Stimulated activated CD4-positive, alpha-beta T cell treated with anti-CD3 and anti-CD28 coated beads, TNF-alpha, amount 100 ng/mL, for 4 hours (primary cell): ENCODE measurements around the gene BABAM2.
"Not testable (repeated sequence)": the region's sequence is repeated elsewhere in the genome, so short reads cannot be mapped to it uniquely, and the experiment has no call there.

Source experiments
- DNase-seq, 3 experiments: peaks; one replicate each; pipeline ENCODE4 v3.0.0-alpha.2; 2020; ENCODE audit warnings: low read depth in 3 of 3

Gene BABAM2

DNA sequence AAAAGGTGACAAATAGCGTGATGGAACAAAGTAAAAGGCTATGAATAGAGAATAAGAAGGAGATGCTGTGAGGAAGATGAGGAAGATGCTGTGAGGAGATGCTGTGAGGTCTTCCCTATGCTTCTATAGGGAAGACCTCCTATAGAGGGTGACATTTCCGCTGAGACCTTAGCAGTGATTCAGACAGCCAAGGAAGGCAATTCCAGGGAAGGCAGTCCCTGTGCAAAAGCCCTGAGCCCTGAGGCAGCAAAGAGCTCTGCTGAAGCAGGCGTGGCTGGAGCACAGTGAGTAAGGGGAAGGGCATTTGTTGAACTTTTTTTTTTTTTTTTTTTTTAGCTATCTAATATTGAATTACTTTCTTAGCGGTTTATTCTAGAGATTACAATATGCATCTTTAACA lies 359.5 kb downstream of the BABAM2 start:
- DNase-seq, result no peak

- DNase-seq, result no peak
Measured at GRCh38 chr2:28251337-28251736, 360.8 kb downstream of the BABAM2 start.

DNA sequence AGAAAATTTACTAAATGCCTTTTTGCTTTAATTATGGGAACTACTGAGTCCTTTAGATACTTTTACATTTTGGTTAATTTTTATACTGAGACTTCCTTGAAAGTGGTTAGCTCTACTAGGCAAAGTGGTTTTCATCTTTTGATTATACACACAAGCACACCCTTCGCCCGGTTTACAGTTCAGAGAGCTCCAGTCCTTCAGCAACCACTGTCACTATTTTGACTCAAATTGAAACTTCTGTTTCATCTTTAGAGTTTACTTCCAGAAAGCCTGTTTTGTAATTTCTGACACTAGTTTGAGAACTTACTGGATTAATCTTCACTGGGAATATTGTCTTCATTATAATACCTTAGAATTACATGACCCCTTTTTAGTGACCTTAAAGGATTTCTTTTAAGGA lies 361.8 kb downstream of the BABAM2 start:
- no peak for DNase-seq

GRCh38 chr2:28253543-28253942 lies 363.0 kb downstream of the BABAM2 start:
- DNase-seq, result no peak

GRCh38 chr2:28255231-28255630 lies 364.7 kb downstream of the BABAM2 start:
- DNase-seq, result not testable (repeated sequence)

DNA sequence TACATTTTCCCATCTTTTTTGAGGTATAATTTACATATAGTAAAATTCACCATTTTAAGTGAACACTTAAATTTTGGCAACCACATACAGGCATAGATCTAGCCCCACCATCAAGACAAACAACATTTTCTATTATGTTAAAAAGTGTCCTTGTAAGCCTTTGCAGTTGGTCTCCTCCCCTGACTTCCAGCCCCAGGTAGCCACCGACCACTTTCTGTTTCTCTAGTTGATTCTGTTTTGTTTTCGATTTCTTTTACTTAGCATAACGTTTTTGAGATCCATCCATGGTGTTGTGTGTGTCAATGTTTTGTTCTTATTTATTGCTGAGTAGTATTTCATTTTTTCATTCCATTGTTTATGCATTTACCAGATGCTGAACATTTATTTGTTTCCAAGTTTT lies 366.7 kb downstream of the BABAM2 start:
- DNase-seq, result no peak

- DNase-seq, result not testable (repeated sequence)
Measured at GRCh38 chr2:28259226-28259625, 368.7 kb downstream of the BABAM2 start.

- no peak for DNase-seq
Measured at GRCh38 chr2:28263690-28264089, 373.2 kb downstream of the BABAM2 start.

DNA sequence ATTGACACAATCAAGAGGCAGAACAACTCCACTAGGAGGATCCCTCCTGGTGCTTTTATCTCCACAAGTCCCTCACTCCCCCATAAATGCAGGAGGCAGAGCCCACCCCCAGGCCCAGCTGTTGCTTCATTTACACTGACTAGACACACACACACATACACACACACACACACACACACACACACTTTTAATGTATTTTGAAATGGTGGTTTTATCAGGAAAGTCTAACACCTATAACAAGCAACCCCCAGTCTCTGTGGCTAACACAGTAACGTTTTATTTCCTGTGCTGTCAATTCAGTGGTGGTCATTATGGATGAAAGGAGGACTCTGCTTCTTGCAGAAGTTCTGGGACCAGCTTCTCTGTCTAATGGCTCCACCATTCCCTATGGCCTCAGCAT lies 376.8 kb downstream of the BABAM2 start:
- no peak for DNase-seq

- DNase-seq, result no peak
Measured at GRCh38 chr2:28268386-28268785, 377.9 kb downstream of the BABAM2 start.

DNA sequence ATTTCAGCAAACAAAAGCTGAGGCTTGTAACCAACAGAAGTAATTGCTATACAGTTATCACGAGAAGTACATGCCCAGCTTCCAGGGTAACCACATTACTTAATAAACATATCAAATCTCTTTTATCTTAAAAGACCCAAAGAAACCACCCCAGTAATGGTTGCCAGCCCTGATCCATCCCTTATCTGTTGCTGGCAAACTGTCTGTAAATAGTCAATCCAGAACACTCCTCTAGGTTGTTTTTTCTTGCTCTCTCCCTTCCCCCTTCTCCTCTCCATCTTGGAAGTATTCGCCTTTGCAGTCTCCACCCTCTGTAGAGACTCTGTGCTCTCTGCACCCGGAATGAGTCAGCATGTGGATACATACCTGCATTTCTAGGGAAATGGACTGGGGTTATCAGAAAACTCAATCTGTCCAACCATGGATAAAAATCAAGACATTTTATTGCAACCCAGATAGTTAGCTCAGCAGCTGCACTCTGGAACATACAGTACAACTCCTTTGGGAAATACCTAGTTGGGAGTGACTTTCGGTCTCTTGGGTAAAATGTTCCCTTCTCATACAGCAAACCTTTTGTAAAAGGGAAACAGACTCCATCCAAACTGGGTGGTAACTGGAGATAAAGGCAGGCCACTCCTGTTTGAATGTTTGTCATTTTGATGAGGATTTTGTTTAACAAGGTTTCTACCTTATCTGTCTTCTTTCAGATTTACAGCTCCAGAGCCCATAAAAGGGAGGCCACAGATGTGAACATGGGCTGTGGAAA lies 378.7 kb downstream of the BABAM2 start:
- DNase-seq, result no peak

- DNase-seq, result no peak
Measured at GRCh38 chr2:28270456-28271152, 380.1 kb downstream of the BABAM2 start.

DNA sequence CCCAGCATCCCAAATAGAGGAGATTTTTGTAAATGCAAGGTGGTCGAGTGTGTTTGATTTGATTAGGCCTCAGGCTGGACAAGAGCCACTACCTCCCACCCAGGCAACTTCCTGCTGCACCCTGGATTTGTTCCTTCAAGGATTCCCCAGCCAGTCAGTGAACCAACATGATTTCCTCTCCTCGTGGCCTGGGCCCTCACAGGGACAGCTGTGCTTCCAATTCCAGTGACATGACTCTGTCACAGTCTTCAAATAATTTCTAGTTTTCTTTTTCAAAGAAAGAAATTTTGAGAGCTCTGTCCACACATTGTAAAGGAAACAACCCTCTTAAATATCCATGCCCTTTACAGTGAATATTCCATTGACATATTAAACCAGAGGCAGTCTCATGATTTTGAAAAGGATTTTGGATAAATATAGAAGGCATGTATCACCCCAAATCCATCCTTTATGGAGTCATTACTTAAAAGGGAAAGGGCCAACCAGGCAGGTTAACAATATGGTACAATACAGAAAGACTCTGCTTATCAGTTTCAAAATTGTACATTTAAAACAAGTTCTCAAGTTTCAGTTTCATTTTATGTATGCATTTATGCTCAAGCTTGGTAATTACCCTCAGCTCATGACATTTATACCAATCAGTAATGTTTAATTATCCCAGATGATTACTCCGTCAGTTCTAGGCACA lies 380.8 kb downstream of the BABAM2 start:
- no peak for DNase-seq

DNA sequence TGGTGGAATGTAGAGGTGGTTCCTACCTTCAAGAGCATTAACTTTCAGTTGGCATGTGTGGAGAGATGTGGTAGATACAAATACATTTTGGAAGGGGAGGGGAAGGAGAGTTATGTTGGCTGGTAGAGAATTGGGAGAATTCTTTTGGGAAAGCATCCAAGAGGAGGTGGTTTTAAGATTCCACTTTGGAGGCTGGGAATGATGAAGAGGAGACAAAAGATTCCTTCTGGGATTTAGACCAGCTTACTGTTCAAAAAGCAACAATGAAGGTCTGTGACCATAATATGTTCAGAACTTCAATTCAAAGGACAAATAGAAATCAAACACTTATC lies 381.4 kb downstream of the BABAM2 start:
- DNase-seq, result no peak

DNA sequence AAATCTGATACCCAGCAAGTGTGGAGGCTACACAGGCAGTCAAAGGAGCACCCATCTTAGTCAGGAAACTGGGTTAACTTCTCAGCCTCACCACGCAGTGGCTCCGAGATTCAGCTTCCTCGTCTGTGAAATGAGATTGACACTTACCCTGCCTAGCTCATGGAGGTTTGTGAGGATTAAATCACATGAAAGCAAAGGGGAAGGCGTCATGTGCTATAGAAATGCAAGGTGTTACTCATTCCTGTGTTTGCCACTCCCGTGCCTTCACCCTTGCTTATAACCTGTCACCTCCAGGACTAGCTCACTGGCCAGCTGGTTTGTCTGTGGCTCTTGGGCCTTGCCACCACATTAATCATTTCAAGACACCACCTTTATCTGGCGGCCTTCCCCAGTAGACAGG lies 383.2 kb downstream of the BABAM2 start:
- DNase-seq, result no peak

DNA sequence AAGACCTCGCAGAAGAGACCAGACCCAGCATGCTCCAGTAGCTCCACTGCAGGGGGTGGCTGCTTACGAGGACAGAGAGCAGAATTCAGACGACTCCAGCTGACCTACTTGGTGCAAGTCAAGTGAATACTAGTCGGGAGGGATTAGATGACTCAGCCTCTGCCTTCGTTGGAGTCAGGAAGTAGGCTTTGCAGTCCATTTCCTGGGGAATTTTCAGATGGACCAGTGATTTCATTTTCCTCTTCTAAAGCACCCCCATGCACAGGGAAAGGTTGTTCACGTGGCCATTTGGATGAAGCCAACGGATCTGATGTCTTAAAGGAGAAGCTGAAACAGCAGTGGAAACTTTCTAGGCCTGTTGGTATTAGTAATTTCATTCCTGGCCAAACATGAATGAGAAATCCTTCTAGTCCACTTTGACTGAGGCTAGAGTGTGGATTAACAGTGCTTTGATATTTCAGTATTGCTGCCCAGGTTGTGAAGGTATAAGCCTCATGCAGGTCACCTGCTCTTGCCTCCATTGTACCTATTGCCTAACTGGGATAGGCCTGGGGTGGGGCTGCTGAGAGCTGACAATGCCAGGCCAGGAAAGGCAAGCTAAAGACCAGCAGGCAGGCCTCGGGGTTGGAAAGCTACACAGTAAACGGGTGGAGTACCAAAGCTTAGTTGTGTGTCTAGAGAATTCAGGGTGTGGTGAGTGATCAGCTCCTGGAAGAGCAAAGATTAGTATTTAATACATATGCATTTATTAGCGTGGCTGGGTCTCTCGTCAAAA lies 384.6 kb downstream of the BABAM2 start:
- DNase-seq, result no peak

- peak in 1 of 3 experiments; percentile 13 for DNase-seq
Measured at GRCh38 chr2:28276076-28276618, 385.6 kb downstream of the BABAM2 start.

- DNase-seq, result no peak
Measured at GRCh38 chr2:28276807-28277206, 386.3 kb downstream of the BABAM2 start.

DNA sequence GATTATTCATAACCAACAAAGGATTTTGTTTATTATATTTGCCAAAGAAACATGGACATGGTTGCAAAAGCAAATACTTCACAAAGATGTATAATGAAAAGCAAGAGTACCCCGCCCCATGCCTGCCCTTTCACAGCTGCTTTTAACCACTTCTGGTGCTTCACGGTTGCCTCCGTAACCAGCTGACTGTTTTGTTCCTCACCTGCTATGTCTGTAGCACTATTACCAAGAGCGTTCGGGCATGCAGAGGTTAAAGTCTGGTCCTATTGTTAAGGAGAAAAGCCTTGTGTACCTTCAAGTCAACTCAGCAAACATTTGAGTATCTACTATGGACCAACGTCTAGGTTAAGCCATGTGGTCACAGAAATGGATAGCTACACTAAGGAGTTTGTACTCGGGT lies 386.9 kb downstream of the BABAM2 start:
- DNase-seq, result no peak

GRCh38 chr2:28279371-28279770 lies 388.8 kb downstream of the BABAM2 start:
- DNase-seq, result no peak

DNA sequence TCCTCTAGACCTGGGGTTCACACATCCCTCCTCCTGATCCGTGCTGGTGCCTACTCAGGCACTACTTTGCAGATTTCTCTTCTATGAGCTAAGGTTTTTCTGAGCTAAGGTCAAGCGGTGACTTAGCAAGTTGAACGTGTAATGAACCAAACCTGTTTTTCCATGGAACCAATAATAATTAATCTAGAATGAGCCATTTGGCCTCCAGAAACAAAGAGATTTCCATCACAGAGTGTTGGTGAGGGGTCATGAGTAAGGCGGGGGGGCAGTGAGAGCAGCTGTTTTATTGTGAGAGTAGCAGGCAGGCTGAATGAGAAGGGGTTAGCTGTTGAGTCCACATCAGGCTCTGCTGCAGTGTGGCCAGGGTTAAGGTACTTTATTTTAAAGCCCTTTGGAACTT lies 390.1 kb downstream of the BABAM2 start:
- DNase-seq, result no peak

- DNase-seq, result no peak
Measured at GRCh38 chr2:28281739-28282138, 391.2 kb downstream of the BABAM2 start.
